AG04450 (cell line): Measurements from ENCODE around the gene GDI1. TPM values are rescaled to one million over a fixed set of nuclear protein-coding genes. Genes with fewer than 3 reads are reported as not detected.

ENCODE experiments used
- CTCF ChIA-PET: fragments of 300-600, 350-600 bp; formaldehyde crosslinking; extraction: SDS; loops from one replicate; lab custom pipeline; 2022; ENCODE audit warnings: antibody characterized with exemption, inconsistent platforms; lab: Charles Lee
- POLR2A ChIA-PET: fragments of 350-600 bp; formaldehyde crosslinking; extraction: SDS; loops from one replicate; lab custom pipeline; 2021; ENCODE audit warnings: antibody characterized with exemption, inconsistent platforms; lab: Yijun Ruan, JAX
- DNase-seq: peaks from one replicate; pipeline ENCODE4 v3.0.0-alpha.2; 2011; ENCODE audit warnings: low read depth, low spot score
- H3K27ac ChIP-seq: one replicate; pipeline ENCODE4 v1.5.1; 2012; ENCODE audit warnings: low read depth, low read length, control low read depth
- H3K27me3 ChIP-seq: one replicate; pipeline ENCODE4 v1.6.0; 2012; ENCODE audit warnings: low read length; ENCODE audit not compliant: control insufficient read depth, insufficient read depth
- H3K4me3 ChIP-seq: 2 replicates; pipeline ENCODE4 v1.5.1; 2011; ENCODE audit warnings: mild to moderate bottlenecking, low read depth, low read length, control low read depth
- H3K9me3 ChIP-seq: 2 replicates; pipeline ENCODE4 v1.5.1; 2012; ENCODE audit warnings: low read length; ENCODE audit not compliant: control insufficient read depth, insufficient read depth
- polyA plus RNA-seq: library from polyadenylated mRNA; depleted of rRNA; stranded (reverse); fragments of >200 nt; gene quantifications from 2 replicates; pipeline ENCODE4 v1.2.3, GENCODE V29; 2011
- TF ChIP-seq, protein P1 (sequence below): IDR thresholded peaks from 2 replicates; pipeline ENCODE4 v1.5.1; 2011; ENCODE audit warnings: low read depth, low read length, control low read depth, inconsistent platforms

The GDI1 gene
- polyA plus RNA-seq, 1 experiment: 154 TPM

GRCh38 chrX:154463611-154464220 is 26.8 kb downstream of the GDI1 start:
- Histone ChIP-seq H3K9me3 (no peaks in the 10 kb centered on the region), H3K27ac (no peak overlapping the region), H3K4me3 (no peak overlapping the region), H3K27me3 (no peaks in the 10 kb centered on the region)
- ChIA-PET CTCF (no interaction called here), POLR2A (interaction anchor here (0.6 kb wide), 1 partner anchor 9 kb away, joined by 4 read pairs; no protein-coding TSS in a partner anchor)
- TF ChIP-seq, protein P1, sequence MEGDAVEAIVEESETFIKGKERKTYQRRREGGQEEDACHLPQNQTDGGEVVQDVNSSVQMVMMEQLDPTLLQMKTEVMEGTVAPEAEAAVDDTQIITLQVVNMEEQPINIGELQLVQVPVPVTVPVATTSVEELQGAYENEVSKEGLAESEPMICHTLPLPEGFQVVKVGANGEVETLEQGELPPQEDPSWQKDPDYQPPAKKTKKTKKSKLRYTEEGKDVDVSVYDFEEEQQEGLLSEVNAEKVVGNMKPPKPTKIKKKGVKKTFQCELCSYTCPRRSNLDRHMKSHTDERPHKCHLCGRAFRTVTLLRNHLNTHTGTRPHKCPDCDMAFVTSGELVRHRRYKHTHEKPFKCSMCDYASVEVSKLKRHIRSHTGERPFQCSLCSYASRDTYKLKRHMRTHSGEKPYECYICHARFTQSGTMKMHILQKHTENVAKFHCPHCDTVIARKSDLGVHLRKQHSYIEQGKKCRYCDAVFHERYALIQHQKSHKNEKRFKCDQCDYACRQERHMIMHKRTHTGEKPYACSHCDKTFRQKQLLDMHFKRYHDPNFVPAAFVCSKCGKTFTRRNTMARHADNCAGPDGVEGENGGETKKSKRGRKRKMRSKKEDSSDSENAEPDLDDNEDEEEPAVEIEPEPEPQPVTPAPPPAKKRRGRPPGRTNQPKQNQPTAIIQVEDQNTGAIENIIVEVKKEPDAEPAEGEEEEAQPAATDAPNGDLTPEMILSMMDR: no peak
- no peak for DNase-seq

GRCh38 chrX:154464806-154465365 is 27.9 kb downstream of the GDI1 start:
- POLR2A ChIA-PET: interaction anchor here (0.5 kb wide), 1 partner anchor 12 kb away, joined by 3 read pairs; no protein-coding TSS in a partner anchor
- TF ChIP-seq, protein P1: no peak

DNA sequence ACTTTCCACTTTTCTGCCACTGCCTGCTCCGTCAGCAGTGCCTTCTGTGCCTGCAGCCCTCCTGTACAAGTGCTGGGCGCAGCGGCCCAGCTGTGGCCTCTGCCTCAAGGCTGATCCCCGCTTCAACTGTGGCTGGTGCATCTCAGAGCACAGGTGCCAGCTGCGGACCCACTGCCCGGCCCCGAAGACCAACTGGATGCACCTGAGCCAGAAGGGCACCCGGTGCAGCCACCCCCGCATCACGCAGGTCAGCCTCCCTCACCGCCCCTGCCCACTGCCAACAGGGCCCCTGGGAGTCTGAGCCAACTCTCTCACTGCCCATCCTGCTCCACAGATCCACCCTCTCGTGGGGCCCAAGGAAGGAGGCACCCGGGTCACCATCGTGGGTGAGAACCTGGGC is 28.6 kb downstream of the GDI1 start:
- POLR2A ChIA-PET: no interaction called here

More at GRCh38 chrX:154464806-154465365, 27.9 kb downstream of the GDI1 start:
- no peak for DNase-seq
- CTCF ChIA-PET: no interaction called here
- Histone ChIP-seq H3K9me3 (no peaks in the 10 kb centered on the region), H3K27me3 (no peaks in the 10 kb centered on the region), H3K4me3 (no peak overlapping the region), H3K27ac (no peak overlapping the region)

DNA sequence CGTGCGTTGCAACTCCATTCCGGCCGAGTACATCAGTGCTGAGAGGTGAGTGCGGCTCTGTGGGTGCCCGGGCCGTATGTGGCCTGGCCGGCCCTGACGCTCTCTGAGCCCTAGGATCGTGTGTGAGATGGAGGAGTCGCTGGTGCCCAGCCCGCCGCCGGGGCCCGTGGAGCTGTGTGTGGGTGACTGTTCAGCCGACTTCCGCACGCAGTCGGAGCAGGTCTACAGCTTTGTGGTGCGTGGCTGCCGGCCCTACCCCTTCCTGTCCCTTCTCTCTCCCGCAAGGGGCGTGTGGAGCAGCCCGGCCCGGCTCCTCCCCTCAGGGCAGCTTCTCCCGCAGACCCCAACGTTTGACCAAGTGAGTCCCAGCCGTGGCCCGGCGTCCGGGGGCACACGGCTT is 29.1 kb downstream of the GDI1 start:
- Histone ChIP-seq H3K4me3 (no peak overlapping the region), H3K27ac (no peak overlapping the region), H3K27me3 (no peaks in the 10 kb centered on the region), H3K9me3 (no peaks in the 10 kb centered on the region; the same call in 1 of the 2 replicates)
- TF ChIP-seq, protein P1: no peak
- DNase-seq: no peak
- ChIA-PET CTCF (no interaction called here), POLR2A (no interaction called here)

More for the DNA sequence above, 28.6 kb downstream of the GDI1 start:
- CTCF ChIA-PET: no interaction called here
- TF ChIP-seq, protein P1: no peak
- Histone ChIP-seq H3K4me3 (no peak overlapping the region), H3K27me3 (no peaks in the 10 kb centered on the region), H3K27ac (no peak overlapping the region), H3K9me3 (no peaks in the 10 kb centered on the region; the same call in 1 of the 2 replicates)
- DNase-seq: no peak

DNA sequence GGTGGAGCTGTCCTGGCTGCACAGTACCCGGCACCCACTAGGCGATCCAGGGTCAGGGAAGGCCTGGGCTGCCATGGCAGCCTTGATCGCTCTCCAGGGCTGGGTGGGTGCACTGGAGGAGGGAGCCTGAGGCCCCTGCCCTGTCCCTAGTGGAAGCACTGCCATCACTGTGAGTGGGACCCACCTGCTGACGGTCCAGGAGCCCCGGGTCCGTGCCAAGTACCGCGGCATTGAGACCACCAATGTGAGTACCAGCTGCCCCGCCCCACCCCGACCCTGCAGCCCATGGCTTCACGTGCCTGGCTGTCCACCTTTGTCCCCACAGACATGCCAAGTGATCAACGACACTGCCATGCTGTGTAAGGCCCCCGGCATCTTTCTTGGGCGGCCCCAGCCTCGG is 30.0 kb downstream of the GDI1 start:
- DNase-seq: no peak
- POLR2A ChIA-PET: no interaction called here
- H3K9me3 ChIP-seq: no peaks in the 10 kb centered on the region; the same call in 1 of the 2 replicates
- CTCF ChIA-PET: interaction anchor here (0.5 kb wide), 1 partner anchor 19 kb away, joined by 4 read pairs; the partner anchor contains the start of gene UBL4A
- no peak overlapping the region for H3K27ac ChIP-seq
- H3K4me3 ChIP-seq: no peak overlapping the region
- TF ChIP-seq, protein P1: no peak
- no peaks in the 10 kb centered on the region for H3K27me3 ChIP-seq
